ENCODE results near the gene BCORL1.

BCORL1 gene

DNA sequence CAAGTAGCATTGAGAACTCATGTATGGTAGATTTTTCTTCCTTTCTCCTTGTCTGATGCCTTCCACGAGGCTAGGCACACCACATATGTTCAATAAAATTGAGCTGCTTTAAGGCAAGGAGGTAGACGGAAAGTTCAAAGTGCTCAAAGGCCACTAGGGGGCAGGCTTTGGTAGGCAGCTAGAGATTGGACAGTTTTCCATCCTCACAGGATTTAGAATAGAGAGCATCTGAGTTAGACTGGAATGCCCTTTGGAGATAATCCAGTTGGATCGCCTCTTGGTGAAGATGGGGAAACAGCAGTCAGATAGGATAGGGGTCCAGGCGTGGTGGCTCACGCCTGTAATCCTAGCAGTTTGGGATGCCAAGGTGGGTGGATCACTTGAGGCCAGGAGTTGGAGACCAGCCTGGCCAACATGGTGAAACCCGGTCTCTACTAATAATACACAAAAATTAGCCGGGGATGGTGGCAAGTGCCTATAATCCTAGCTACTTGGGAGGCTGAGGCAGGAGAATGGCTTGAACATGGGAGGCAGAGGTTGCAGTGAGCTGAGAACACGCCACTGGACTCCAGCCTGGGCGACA is 97.5 kb downstream of the BCORL1 start:
- H3K36me3 ChIP-seq (ENCODE audit: insufficient read depth) = no peaks in the 10 kb centered on the region
- H3K4me3 ChIP-seq (IDR thresholded peaks at IDR 0.05; ENCODE audit: insufficient read depth, low read depth, low read length) = no peak overlapping the region
- H3K27me3 ChIP-seq (ENCODE audit: insufficient read depth, low read depth) = no peaks in the 10 kb centered on the region
- H4K20me1 ChIP-seq (ENCODE audit: insufficient read depth) = no peaks in the 10 kb centered on the region
- TF ChIP-seq, protein P1, sequence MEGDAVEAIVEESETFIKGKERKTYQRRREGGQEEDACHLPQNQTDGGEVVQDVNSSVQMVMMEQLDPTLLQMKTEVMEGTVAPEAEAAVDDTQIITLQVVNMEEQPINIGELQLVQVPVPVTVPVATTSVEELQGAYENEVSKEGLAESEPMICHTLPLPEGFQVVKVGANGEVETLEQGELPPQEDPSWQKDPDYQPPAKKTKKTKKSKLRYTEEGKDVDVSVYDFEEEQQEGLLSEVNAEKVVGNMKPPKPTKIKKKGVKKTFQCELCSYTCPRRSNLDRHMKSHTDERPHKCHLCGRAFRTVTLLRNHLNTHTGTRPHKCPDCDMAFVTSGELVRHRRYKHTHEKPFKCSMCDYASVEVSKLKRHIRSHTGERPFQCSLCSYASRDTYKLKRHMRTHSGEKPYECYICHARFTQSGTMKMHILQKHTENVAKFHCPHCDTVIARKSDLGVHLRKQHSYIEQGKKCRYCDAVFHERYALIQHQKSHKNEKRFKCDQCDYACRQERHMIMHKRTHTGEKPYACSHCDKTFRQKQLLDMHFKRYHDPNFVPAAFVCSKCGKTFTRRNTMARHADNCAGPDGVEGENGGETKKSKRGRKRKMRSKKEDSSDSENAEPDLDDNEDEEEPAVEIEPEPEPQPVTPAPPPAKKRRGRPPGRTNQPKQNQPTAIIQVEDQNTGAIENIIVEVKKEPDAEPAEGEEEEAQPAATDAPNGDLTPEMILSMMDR (conservative IDR thresholded peaks at IDR 0.05; ENCODE audit: low read depth, low read length) = peak; percentile 82
- H2AFZ ChIP-seq (ENCODE audit: low read depth) = no peak overlapping the region
- H3K4me1 ChIP-seq (ENCODE audit: low read depth, poor library complexity, severe bottlenecking) = peaks cover 37% of the 10 kb centered on the region
- no peak overlapping the region for H3K4me2 ChIP-seq
- no peak overlapping the region for H3K9ac ChIP-seq
- no peak overlapping the region for H3K27ac ChIP-seq
- no peaks in the 10 kb centered on the region for H3K79me2 ChIP-seq (ENCODE audit: insufficient read depth, low read depth)

DNA sequence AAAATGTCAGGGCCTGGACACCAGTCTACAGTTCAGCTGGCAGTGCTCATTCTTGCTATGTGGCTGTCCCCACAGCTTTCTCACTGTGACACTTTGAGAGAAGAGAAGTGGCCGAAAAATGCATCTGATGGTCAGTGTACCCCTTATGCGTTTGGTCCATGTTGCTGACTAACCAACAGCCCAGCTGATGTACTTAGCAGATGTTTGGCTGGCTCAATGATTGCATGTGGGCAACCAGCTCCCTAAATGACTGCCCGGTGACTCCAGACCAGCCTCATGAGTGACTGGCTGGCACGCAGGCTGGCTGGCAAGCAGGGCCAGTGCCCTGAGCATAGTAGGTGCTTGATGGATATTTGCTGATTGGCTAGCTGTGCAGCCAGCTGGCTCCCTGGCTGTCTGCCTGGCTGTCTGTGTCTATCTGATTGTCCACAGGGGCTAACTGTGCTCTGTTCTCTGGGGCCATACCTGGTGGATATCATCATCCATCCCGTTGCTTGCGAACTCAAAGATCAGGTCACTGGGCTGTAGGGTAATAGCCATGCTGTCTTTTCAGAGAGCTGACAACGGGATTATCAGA is 98.4 kb downstream of the BCORL1 start:
- H3K4me3 ChIP-seq (IDR thresholded peaks at IDR 0.05; ENCODE audit: insufficient read depth, low read depth, low read length) = no peak overlapping the region
- H4K20me1 ChIP-seq (ENCODE audit: insufficient read depth) = no peaks in the 10 kb centered on the region
- TF ChIP-seq, protein P1 (conservative IDR thresholded peaks at IDR 0.05; ENCODE audit: low read depth, low read length) = no peak
- H2AFZ ChIP-seq (ENCODE audit: low read depth) = no peak overlapping the region
- peaks cover 46% of the 10 kb centered on the region for H3K4me1 ChIP-seq (ENCODE audit: low read depth, poor library complexity, severe bottlenecking)
- H3K27ac ChIP-seq = no peak overlapping the region
- no peak overlapping the region for H3K9ac ChIP-seq
- H3K4me2 ChIP-seq = no peak overlapping the region
- H3K79me2 ChIP-seq (ENCODE audit: insufficient read depth, low read depth) = no peaks in the 10 kb centered on the region
- H3K36me3 ChIP-seq (ENCODE audit: insufficient read depth) = no peaks in the 10 kb centered on the region
- no peaks in the 10 kb centered on the region for H3K27me3 ChIP-seq (ENCODE audit: insufficient read depth, low read depth)

DNA sequence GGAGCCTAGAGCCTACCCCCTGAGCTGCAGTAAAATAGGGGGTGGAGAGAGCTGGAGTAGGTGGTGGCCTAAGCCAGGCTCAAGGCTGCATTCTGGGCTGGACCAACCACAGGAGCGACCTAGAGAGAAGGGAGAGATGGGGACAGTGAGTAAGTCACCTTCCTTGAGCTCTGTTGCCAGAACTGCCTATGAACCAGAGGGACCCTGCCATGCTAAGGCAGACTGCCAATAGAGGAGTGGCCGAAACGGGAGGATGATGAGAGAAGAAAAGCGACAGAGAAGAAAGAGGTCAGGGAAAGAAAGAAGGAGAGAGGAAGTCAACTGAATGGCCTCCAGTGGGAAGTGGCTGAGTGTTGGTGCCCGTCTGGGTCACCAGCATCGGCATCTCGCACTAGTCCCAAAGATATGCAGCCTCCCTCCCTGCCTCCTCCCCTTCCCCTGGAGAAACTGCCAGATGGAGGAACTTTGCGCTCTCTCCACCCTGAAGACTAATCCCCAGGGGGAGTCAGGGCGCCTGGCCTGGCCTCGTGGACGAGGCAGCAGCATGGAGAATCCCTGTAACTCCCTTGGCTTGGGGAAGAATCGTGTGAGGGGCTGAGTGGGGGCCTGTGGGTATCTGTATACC is 99.1 kb downstream of the BCORL1 start:
- H3K36me3 ChIP-seq (ENCODE audit: insufficient read depth) = no peaks in the 10 kb centered on the region
- H3K27ac ChIP-seq = peak overlapping the region; percentile 24; the same call in 1 of the 2 replicates
- peak overlapping the region; percentile 78 for H3K4me2 ChIP-seq
- no peak overlapping the region for H3K4me3 ChIP-seq (IDR thresholded peaks at IDR 0.05; ENCODE audit: insufficient read depth, low read depth, low read length)
- no peak overlapping the region for H2AFZ ChIP-seq (ENCODE audit: low read depth)
- H3K27me3 ChIP-seq (ENCODE audit: insufficient read depth, low read depth) = no peaks in the 10 kb centered on the region
- peaks cover 53% of the 10 kb centered on the region for H3K4me1 ChIP-seq (ENCODE audit: low read depth, poor library complexity, severe bottlenecking)
- TF ChIP-seq, protein P1 (conservative IDR thresholded peaks at IDR 0.05; ENCODE audit: low read depth, low read length) = no peak
- H4K20me1 ChIP-seq (ENCODE audit: insufficient read depth) = no peaks in the 10 kb centered on the region
- peak overlapping the region; percentile 27; the same call in 1 of the 2 replicates for H3K9ac ChIP-seq
- H3K79me2 ChIP-seq (ENCODE audit: insufficient read depth, low read depth) = no peaks in the 10 kb centered on the region

DNA sequence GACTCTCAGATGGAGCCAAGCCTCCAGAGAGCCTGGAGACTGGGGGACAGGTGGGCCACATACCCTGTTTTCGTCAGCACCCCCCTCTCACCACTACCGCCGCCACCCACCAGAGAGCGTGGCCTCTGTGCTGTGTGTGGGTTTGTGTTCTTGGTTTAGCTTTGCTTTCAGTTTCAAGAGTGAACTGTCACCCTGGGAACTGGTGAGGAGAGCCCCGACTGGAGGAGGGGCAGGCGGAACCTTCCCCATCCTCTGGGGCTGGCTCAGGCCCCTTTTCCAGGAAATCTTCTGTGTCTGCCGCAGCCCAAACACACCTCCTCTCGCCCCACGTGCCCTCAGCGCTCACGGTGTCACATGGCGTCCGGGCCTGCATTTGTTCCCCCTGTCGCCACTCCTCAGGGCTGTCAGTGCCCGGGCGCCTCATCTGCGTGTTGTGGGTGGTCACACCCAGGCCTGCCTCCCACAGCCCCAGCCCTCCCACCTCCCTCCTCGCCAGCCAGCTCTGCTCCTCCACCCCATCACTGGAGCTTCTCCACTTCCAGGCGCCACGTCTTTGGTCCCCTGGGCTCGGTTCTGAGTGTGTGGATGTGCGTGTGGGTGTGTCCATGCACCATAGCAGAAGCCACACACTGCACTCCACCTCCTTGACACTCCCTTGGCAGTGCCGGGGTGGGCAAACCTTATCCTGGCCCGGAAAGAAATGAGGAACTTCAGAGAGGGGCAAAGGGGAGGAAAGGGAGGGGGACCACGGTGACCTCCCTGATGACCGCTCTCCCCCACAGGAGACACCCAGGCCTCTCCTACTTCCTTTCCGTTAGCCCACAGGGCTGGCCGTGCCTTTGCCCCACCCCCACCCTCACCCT is 100.0 kb downstream of the BCORL1 start:
- Histone ChIP-seq H3K36me3 (ENCODE audit: insufficient read depth) (no peaks in the 10 kb centered on the region), H3K4me3 (IDR thresholded peaks at IDR 0.05; ENCODE audit: insufficient read depth, low read depth, low read length) (no peak overlapping the region), H2AFZ (ENCODE audit: low read depth) (peak overlapping the region; percentile 22; the same call in 1 of the 2 replicates), H3K27ac (peak overlapping the region; percentile 24; the same call in 1 of the 2 replicates), H3K79me2 (ENCODE audit: insufficient read depth, low read depth) (no peaks in the 10 kb centered on the region), H4K20me1 (ENCODE audit: insufficient read depth) (no peaks in the 10 kb centered on the region), H3K4me2 (peak overlapping the region; percentile 78), H3K27me3 (ENCODE audit: insufficient read depth, low read depth) (no peaks in the 10 kb centered on the region), H3K4me1 (ENCODE audit: low read depth, poor library complexity, severe bottlenecking) (peaks cover 62% of the 10 kb centered on the region), H3K9ac (peak overlapping the region; percentile 27; the same call in 1 of the 2 replicates)
- TF ChIP-seq, protein P1 (conservative IDR thresholded peaks at IDR 0.05; ENCODE audit: low read depth, low read length) = no peak; the same call in 1 of the 2 replicates
